Smooth muscle cell (in vitro differentiated cells): ENCODE results near the gene SETBP1. TPM values are rescaled to one million over a fixed set of nuclear protein-coding genes. Genes with fewer than 3 reads are reported as not detected.

Experiments used
- DNase-seq: peaks from one replicate; lab custom pipeline; 2025; ENCODE audit not compliant: unreplicated experiment; lab: John Stamatoyannopoulos, UW
- H2AFZ ChIP-seq: fragments of 200-600 bp; sonication (generic); 2 replicates; pipeline ENCODE4 v1.6.0; 2016; ENCODE audit warnings: antibody characterized with exemption, low read depth, mild to moderate bottlenecking
- H3F3A ChIP-seq: fragments of 200-600 bp; sonication (generic); 2 replicates; pipeline ENCODE4 v1.6.0; 2017; ENCODE audit warnings: antibody characterized with exemption, low read depth
- H3K27ac ChIP-seq: fragments of 200-600 bp; sonication (generic); 2 replicates; pipeline ENCODE4 v1.5.1; 2016; ENCODE audit warnings: low read depth, mild to moderate bottlenecking
- H3K27me3 ChIP-seq: fragments of 200-600 bp; sonication (generic); 2 replicates; pipeline ENCODE4 v1.6.1; 2016; ENCODE audit warnings: low read depth, mild to moderate bottlenecking
- H3K36me3 ChIP-seq: fragments of 200-600 bp; sonication (generic); 2 replicates; pipeline ENCODE4 v1.5.1; 2016; ENCODE audit warnings: low read depth
- H3K4me1 ChIP-seq: fragments of 200-600 bp; sonication (generic); 2 replicates; pipeline ENCODE4 v1.5.1; 2016; ENCODE audit warnings: low read depth
- H3K4me2 ChIP-seq: fragments of 200-600 bp; sonication (generic); 2 replicates; pipeline ENCODE4 v1.6.0; 2016; ENCODE audit warnings: mild to moderate bottlenecking
- H3K4me3 ChIP-seq: fragments of 200-600 bp; sonication (generic); 2 replicates; pipeline ENCODE4 v1.5.1; 2016; ENCODE audit warnings: mild to moderate bottlenecking
- H3K79me2 ChIP-seq: fragments of 200-600 bp; sonication (generic); 2 replicates; pipeline ENCODE4 v1.6.0; 2016; ENCODE audit warnings: low read depth, mild to moderate bottlenecking
- H3K9ac ChIP-seq: fragments of 200-600 bp; sonication (generic); 2 replicates; pipeline ENCODE4 v1.6.0; 2016; ENCODE audit warnings: low read depth
- H3K9me3 ChIP-seq: fragments of 200-600 bp; sonication (generic); replicated peaks from 2 replicates; pipeline ENCODE4 v1.5.1; 2016; ENCODE audit warnings: low read depth
- H4K20me1 ChIP-seq: fragments of 200-600 bp; sonication (generic); 2 replicates; pipeline ENCODE4 v1.6.0; 2016; ENCODE audit warnings: low read depth
- WGBS: methylation state at CpG from one replicate; pipeline ENCODE4 v1.1.7; 2016; ENCODE audit warnings: low lambda C conversion rate; 5-methylcytosine and 5-hydroxymethylcytosine counted together
- polyA plus RNA-seq: library from polyadenylated mRNA; unstranded; fragments of >200 nt; fragmentation: Nextera tagmentation; extraction: Ambion mirVana; gene quantifications from 2 replicates; pipeline ENCODE4 v1.2.1, GENCODE V29; 2016
- total RNA-seq: library from RNA; depleted of rRNA; stranded (reverse); fragments of >200 nt; gene quantifications from 2 replicates; pipeline ENCODE4 v1.2.3, GENCODE V29; 2014
- TF ChIP-seq, protein P1 (sequence below): fragments of 200-600 bp; sonication (generic); IDR thresholded peaks from 2 replicates; pipeline ENCODE4 v1.5.1; 2017; ENCODE audit warnings: borderline replicate concordance, mild to moderate bottlenecking, antibody characterized with exemption; ENCODE audit not compliant: insufficient read depth, poor library complexity, severe bottlenecking

Gene SETBP1
- total and polyA plus RNA-seq, 2 experiments from 2014 or later = 6.1 to 17.7 TPM

DNA sequence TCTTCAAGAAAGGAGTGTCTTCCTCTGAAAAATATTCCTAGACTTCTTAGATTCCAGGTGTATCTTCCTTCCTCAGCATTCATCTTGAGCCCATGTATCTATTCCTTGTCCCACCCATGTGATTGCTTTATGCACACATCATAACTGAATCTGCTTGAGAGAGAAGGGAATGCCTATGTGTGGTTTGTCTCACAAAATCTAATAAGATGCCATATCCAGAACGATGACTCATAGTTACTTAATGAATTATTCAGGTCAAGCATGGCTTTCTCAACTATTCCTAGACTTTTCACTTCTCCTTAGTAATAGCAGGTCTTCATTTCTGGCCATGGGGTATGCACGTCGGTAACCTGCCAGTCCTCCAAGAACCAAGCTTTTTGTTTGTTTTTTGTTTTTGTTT, 121.8 kb downstream of the SETBP1 start:
- no peaks in the 10 kb centered on the region for H3K27me3 ChIP-seq
- H3K4me1 ChIP-seq = peaks cover 14% of the 10 kb centered on the region
- no peaks in the 10 kb centered on the region for H4K20me1 ChIP-seq
- WGBS = 85% methylated on average over 3 of the region's 3 CpGs
- no peaks in the 10 kb centered on the region for H3F3A ChIP-seq
- peak overlapping the region; percentile 46 for H3K9ac ChIP-seq
- H3K27ac ChIP-seq = peak overlapping the region; percentile 95
- H3K4me3 ChIP-seq = no peak overlapping the region
- no peaks in the 10 kb centered on the region for H3K36me3 ChIP-seq
- no peak overlapping the region for H2AFZ ChIP-seq
- no peak for DNase-seq
- H3K79me2 ChIP-seq = peaks cover 22% of the 10 kb centered on the region
- H3K4me2 ChIP-seq = peak overlapping the region; percentile 62
- TF ChIP-seq, protein P1, sequence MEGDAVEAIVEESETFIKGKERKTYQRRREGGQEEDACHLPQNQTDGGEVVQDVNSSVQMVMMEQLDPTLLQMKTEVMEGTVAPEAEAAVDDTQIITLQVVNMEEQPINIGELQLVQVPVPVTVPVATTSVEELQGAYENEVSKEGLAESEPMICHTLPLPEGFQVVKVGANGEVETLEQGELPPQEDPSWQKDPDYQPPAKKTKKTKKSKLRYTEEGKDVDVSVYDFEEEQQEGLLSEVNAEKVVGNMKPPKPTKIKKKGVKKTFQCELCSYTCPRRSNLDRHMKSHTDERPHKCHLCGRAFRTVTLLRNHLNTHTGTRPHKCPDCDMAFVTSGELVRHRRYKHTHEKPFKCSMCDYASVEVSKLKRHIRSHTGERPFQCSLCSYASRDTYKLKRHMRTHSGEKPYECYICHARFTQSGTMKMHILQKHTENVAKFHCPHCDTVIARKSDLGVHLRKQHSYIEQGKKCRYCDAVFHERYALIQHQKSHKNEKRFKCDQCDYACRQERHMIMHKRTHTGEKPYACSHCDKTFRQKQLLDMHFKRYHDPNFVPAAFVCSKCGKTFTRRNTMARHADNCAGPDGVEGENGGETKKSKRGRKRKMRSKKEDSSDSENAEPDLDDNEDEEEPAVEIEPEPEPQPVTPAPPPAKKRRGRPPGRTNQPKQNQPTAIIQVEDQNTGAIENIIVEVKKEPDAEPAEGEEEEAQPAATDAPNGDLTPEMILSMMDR = no peak
- H3K9me3 ChIP-seq = no peaks in the 10 kb centered on the region

DNA sequence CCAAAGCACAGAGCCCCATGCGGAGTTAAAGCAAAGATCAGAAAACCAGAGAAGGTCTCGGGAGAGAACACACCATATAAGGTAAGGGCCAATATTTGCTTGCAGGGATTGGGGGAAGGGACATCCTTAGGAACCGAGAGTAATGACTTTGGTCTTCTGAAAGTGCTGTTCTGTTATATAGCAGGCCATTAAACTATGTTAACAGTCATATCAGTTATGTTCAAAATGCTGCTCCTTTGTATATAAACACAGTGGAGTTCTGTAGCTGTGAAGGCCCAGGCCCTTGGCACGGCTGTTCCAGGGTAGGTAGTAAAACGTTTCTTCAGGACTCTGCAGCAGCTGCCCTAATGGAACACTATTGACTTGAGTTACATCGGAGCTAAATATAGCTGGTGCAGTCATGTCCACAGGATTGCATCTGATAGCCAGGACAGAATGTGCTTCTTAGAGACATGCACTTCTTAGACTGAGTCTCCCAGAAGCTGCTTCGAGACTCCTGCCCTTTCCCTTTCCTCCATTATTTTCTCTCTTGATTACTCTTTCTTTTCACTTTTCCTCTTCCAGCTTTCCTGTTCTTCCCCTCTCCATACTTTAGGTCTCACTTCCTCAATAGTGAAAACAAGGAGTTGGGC, 122.4 kb downstream of the SETBP1 start:
- 2% methylated on average over 7 of the region's 7 CpGs for WGBS
- H3K4me3 ChIP-seq = peak overlapping the region; percentile 23

DNA sequence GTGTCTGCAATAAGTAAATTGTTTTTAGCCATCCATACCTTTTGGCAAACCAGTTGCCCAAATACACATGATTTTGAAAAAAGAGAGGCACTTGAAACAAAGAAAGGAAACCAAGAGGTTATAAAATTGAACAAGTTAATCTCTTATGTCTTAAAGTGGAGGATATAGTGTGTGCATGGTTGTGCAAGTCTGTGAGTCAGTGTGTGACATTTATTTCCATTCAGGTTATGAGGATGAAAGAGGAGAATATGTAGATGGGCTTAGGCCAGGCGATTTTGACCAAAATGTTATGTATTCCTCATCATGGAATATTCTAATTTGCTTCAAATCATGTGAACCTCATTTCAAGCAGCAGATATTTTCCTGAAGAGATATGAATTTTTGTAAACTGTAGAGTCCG, 123.3 kb downstream of the SETBP1 start:
- peaks cover 14% of the 10 kb centered on the region for H3K79me2 ChIP-seq
- H3K27me3 ChIP-seq = no peaks in the 10 kb centered on the region
- peak overlapping the region; percentile 62 for H3K4me2 ChIP-seq
- no peak overlapping the region for H2AFZ ChIP-seq
- peaks cover 14% of the 10 kb centered on the region for H3K4me1 ChIP-seq
- TF ChIP-seq, protein P1 = no peak
- no peaks in the 10 kb centered on the region for H3K36me3 ChIP-seq
- H3K27ac ChIP-seq = peak overlapping the region; percentile 95
- DNase-seq = no peak
- peak overlapping the region; percentile 85 for H3K9ac ChIP-seq
- WGBS = 76% methylated on average over 2 of the region's 2 CpGs
- no peaks in the 10 kb centered on the region for H3K9me3 ChIP-seq
- H3K4me3 ChIP-seq = no peak overlapping the region
- no peaks in the 10 kb centered on the region for H3F3A ChIP-seq
- no peaks in the 10 kb centered on the region for H4K20me1 ChIP-seq

More for the DNA sequence above, 122.4 kb downstream of the SETBP1 start:
- peak overlapping the region; percentile 62 for H3K4me2 ChIP-seq
- no peaks in the 10 kb centered on the region for H3F3A ChIP-seq
- H3K9ac ChIP-seq = peak overlapping the region; percentile 85
- peaks cover 15% of the 10 kb centered on the region for H3K79me2 ChIP-seq
- no peak for DNase-seq
- no peaks in the 10 kb centered on the region for H3K27me3 ChIP-seq
- TF ChIP-seq, protein P1 = no peak
- H2AFZ ChIP-seq = no peak overlapping the region
- no peaks in the 10 kb centered on the region for H3K36me3 ChIP-seq
- peaks cover 14% of the 10 kb centered on the region for H3K4me1 ChIP-seq
- no peaks in the 10 kb centered on the region for H3K9me3 ChIP-seq
- peak overlapping the region; percentile 95 for H3K27ac ChIP-seq
- H4K20me1 ChIP-seq = no peaks in the 10 kb centered on the region

DNA sequence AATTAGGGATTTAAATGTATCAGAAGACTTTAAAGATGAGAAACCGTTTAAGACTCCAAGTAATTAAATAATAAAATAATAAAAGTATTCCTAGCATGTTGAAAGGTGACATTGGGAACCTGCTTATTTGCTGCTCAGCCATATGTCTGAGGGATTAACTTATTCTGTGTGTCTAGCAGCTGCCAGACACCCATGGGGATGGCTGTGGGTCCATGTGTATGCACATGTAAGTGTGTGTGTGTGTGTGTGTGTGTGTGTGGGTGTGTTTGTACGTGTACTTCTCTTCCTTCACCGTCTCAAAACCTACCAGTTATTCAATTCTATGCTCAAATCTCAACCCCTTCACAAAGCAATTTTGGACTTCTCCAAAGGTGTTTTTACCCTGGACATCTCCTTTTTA, 124.5 kb downstream of the SETBP1 start:
- Histone ChIP-seq H3K27me3 (no peaks in the 10 kb centered on the region), H3K79me2 (peaks cover 14% of the 10 kb centered on the region), H3K4me2 (no peak overlapping the region), H3K27ac (no peak overlapping the region), H3K9ac (no peak overlapping the region), H3F3A (no peaks in the 10 kb centered on the region), H3K4me1 (peaks cover 14% of the 10 kb centered on the region), H3K4me3 (no peak overlapping the region), H3K36me3 (no peaks in the 10 kb centered on the region), H3K9me3 (no peaks in the 10 kb centered on the region), H4K20me1 (no peaks in the 10 kb centered on the region), H2AFZ (no peak overlapping the region)
- TF ChIP-seq, protein P1 = no peak
- 84% methylated on average over 3 of the region's 3 CpGs for WGBS
- DNase-seq = no peak
